GM10248 (cell line): ENCODE data around the gene ASPHD2.

Source experiments
- CTCF ChIA-PET: fragments of 300-600 bp; sonication (Branson Sonifier 250); formaldehyde crosslinking; extraction: SDS; loops from one replicate; lab custom pipeline; 2021; ENCODE audit warnings: antibody characterized with exemption; lab: Yijun Ruan, JAX
- POLR2A ChIA-PET: fragments of 350-650 bp; sonication (Branson Sonifier 250); formaldehyde crosslinking; extraction: SDS; loops from one replicate; lab custom pipeline; 2020; ENCODE audit warnings: antibody characterized with exemption; lab: Yijun Ruan, JAX
- DNase-seq: peaks from one replicate; pipeline ENCODE4 v3.0.0; 2012; ENCODE audit errors: extremely low spot score
- CTCF ChIP-seq: IDR thresholded peaks from 2 replicates; pipeline ENCODE4 v1.5.1; 2012; ENCODE audit warnings: mild to moderate bottlenecking, low read depth; ENCODE audit errors: extremely low read depth, missing control alignments, control extremely low read depth

ASPHD2 gene

DNA sequence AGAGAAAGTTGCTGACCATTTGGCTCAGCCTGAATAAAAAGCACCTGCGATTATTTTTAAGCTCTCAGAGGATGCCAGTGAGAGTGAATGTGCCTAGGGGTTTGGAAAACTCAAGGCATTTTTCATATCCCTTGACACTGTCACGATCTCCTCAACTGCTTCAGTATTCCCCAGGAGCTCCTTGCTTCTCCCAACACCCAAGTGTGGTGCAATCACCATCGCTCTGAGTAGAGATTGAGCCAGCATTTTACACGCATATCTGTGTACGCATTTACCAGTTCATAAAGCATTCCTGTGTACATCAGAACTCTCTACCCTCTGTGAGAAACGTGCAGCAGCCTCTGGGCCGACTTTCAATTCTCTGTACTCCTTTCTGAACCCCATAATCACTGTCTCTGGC lies 56.0 kb downstream of the ASPHD2 start:
- CTCF ChIA-PET: interaction anchor here (1.0 to 5.5 kb wide), 4 partner anchors 8 to 182 kb away, joined by 3 to 28 read pairs (median 10); no protein-coding TSS in a partner anchor
- TF ChIP-seq CTCF: no peak
- POLR2A ChIA-PET: no interaction called here
- no peak for DNase-seq

DNA sequence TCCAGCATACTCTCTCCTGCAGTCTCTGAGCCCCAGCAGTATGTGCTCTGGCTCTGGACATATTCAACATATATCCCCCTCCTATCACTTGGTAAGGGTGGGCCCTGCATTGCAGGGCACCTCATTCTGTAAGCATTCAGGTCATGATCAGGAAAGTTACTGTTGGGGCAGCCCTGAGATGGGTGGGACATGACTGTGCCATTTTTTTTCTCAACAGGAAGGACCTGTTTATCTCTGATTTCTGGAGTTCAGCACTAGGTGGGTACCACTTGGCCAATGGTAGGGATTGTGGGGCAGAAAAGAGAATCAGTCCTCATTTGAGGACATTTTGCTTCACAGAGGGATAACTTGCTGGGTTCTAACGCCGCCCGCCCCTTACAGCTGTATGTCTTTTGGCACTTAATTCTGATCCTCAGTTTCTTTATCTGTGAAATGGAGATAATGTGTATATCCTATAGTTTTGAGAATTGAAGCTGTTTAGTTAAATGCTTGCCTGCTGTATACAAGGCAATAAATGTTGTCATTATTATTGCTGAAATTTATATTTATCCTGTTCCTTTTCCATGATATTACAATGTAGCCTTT lies 56.8 kb downstream of the ASPHD2 start:
- DNase-seq: no peak
- POLR2A ChIA-PET: no interaction called here
- CTCF ChIA-PET: interaction anchor here (1.5 kb wide), 1 partner anchor 17 kb away, joined by 4 read pairs; no protein-coding TSS in a partner anchor
- TF ChIP-seq CTCF: no peak

DNA sequence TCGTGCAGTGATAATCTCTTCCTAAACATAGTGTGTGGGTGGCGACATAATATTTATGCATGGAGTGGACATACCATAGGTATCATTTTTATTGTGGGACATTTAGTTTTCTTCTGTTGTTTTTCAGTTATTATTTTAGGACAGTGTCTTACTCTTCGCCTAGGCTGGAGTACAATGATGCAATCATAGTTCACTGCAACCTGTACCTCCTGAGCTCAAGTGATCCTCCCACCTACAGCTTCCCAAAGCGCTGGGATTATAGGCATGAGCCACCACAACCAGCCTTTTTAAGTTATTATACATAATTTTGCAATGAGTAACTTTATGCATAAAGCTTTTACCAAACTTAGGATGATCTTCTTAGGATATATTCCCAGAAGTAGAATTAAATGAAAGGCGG lies 57.3 kb downstream of the ASPHD2 start:
- POLR2A ChIA-PET: no interaction called here
- CTCF ChIA-PET: interaction anchor here (1.5 kb wide), 1 partner anchor 17 kb away, joined by 4 read pairs; no protein-coding TSS in a partner anchor
- DNase-seq: no peak
- TF ChIP-seq CTCF: no peak

DNA sequence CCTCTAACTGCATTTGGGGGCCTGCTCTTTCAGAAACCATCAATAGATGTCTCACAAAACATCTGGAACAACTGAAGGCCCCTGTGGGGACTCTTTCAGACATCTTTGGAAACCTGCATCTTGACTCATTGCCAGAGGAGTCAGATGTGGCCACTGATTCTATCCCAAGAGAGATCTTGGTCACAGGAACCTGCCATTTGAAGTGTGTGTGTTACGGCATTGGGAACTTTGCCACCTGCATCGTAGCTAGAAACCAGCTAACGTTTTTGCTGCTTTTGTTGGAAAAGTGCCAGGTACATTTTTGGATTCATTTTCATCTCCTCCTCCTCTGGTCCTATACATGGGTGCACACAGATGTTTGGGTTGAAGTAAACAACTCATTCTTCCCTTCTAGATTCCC lies 58.9 kb downstream of the ASPHD2 start:
- no peak for DNase-seq
- POLR2A ChIA-PET: no interaction called here
- no peak for TF ChIP-seq CTCF
- CTCF ChIA-PET: interaction anchor here (0.7 to 1.3 kb wide), 2 partner anchors 9 to 15 kb away, joined by 3 to 4 read pairs; no protein-coding TSS in a partner anchor

DNA sequence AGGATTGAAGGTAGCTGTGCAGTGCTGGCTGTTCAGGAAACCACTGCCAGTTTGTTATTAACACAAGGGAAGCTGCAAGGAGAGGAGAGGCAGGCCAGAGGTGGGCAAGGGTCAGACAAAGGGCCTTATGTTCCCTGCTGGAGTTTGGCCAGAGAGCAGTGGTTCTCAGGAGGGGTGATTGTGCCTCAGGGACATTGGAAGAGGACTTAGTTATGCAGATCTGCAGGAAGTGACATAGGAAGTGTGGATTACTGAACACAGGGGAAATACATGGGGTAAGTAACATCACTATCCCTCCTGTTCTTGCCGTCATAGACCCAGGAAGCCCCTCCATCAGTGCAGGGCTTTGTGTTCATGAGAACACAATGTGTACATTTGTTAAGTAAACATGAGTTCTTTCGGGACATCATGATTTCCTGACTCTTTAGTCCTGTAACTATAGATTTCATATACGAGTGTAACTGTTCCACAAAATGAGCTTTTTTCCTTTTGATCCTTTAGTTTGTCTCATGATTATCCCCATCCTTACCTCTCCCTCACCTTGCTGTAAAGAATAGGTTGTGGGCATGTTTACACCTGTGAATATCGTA lies 60.5 kb downstream of the ASPHD2 start:
- no peak for TF ChIP-seq CTCF
- POLR2A ChIA-PET: interaction anchor here (0.9 kb wide), 1 partner anchor 8 kb away, joined by 3 read pairs; no protein-coding TSS in a partner anchor

DNA sequence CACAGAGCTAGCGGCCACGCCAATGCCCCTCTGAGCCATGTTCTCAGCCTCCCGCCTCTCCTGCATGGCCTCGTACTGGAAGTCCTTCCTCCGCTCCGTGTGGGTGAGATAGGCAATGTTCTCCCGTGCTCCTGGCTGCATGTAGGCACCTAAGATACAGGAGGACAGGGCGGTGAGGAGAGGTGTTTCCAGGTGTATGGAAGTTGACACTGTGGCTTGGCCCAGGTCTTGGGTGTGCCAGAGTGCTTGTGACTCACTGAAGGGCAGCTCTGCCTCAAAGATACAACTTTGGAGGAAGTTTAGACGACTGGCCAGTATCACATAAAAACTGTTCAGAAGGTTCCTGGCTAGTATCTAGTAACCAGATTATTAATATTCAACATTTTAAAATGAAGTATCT lies 63.2 kb downstream of the ASPHD2 start:
- DNase-seq: no peak
- CTCF ChIA-PET: interaction anchor here (1.0 to 1.2 kb wide), 4 partner anchors 8 to 73 kb away, joined by 3 to 6 read pairs (median 4); partner anchors contain the start of genes HPS4 and SRRD
- POLR2A ChIA-PET: interaction anchor here (0.5 to 0.7 kb wide), 3 partner anchors 16 to 331 kb away, joined by 4 read pairs; no protein-coding TSS in a partner anchor
- no peak for TF ChIP-seq CTCF

More for the DNA sequence above, 60.5 kb downstream of the ASPHD2 start:
- CTCF ChIA-PET: interaction anchor here (1.1 kb wide), 1 partner anchor 13 kb away, joined by 3 read pairs; no protein-coding TSS in a partner anchor
- DNase-seq: no peak
